HCT116 (cell line): ENCODE data around the gene PPP1R3E. TPM values are rescaled to one million over a fixed set of nuclear protein-coding genes. Genes with fewer than 3 reads are reported as not detected.
A peak's percentile ranks its signal among the peaks of the same experiment; 100 is the strongest.
"Not testable (repeated sequence)": the region's sequence is repeated elsewhere in the genome, so short reads cannot be mapped to it uniquely, and the experiment has no call there.

Source experiments
- ATAC-seq: fragments of 200-7000 bp; cut with Tn5 transposase; 2 replicates; pipeline ENCODE4 v1.9.1; 2020; ENCODE audit warnings: mild to moderate bottlenecking, moderate library complexity
- BruUV-seq: library from RNA; stranded (reverse); fragments of 400-500 nt; replicated peaks from 2 replicates; lab custom pipeline; 2021; lab: Mats Ljungman, UMichigan
- CTCF ChIA-PET: fragments of 300-600 bp; sonication (Branson Sonifier 250); formaldehyde crosslinking; loops from one replicate; lab custom pipeline; 2021; ENCODE audit warnings: antibody characterized with exemption; lab: Charles Lee
- POLR2A ChIA-PET: fragments of 300-600, 350-600 bp; sonication (Branson Sonifier 250); formaldehyde crosslinking; loops from one replicate; lab custom pipeline; 2021; ENCODE audit warnings: antibody characterized with exemption; lab: Charles Lee
- RAD21 ChIA-PET, 2 experiments: fragments of 300-600 bp; sonication (Branson Sonifier 250); formaldehyde crosslinking; loops; one replicate each; lab custom pipeline; 2023; ENCODE audit warnings: low total read pairs in 2 of 2; ENCODE audit not compliant: uncharacterized antibody in 2 of 2, unreplicated experiment in 2 of 2, low non-redundant PET in 1 of 2; lab: Charles Lee
- DNase-seq: peaks from one replicate; pipeline ENCODE4 v3.0.0-alpha.2; 2010; ENCODE audit warnings: low read depth, low spot score
- H2AFZ ChIP-seq: fragments of 200-600 bp; shearing (Covaris generic), sonication (generic); 2 replicates; pipeline ENCODE4 v1.6.1; 2017; ENCODE audit warnings: low read depth, mixed run types, mixed read lengths, antibody characterized with exemption, low read length; ENCODE audit not compliant: poor library complexity, severe bottlenecking
- H3K27ac ChIP-seq: 2 replicates; pipeline ENCODE4 v1.5.1; 2012; ENCODE audit warnings: low read depth, low read length
- H3K27me3 ChIP-seq: fragments of 200-600 bp; sonication (generic); 2 replicates; pipeline ENCODE4 v1.6.1; 2016; ENCODE audit warnings: mixed run types, low read length, mixed read lengths; ENCODE audit not compliant: insufficient read depth
- H3K36me3 ChIP-seq, 2 experiments: fragments of 200-500 bp in 1 of 2; fragments of 200-600 bp in 1 of 2; sonication (Bioruptor generic) in 1 of 2; sonication (generic) in 1 of 2; 2 replicates each; pipeline versions ENCODE4 v1.5.1 to v1.6.1; 2014 to 2016; ENCODE audit warnings: low read length in 2 of 2, inconsistent platforms in 1 of 2, mixed read lengths in 1 of 2, mixed run types in 1 of 2; ENCODE audit not compliant: insufficient read depth in 2 of 2, control insufficient read depth in 1 of 2
- H3K4me1 ChIP-seq, 2 experiments: fragments of 200-600 bp in 1 of 2; sonication (generic) in 1 of 2; 2 replicates each; pipeline versions ENCODE4 v1.5.1 to v1.6.1; 2012 to 2017; ENCODE audit warnings: low read length in 2 of 2, inconsistent platforms in 1 of 2, mild to moderate bottlenecking in 1 of 2, mixed read lengths in 1 of 2, mixed run types in 1 of 2, moderate library complexity in 1 of 2; ENCODE audit not compliant: insufficient read depth in 2 of 2, control insufficient read depth in 1 of 2
- H3K4me2 ChIP-seq: fragments of 200-600 bp; sonication (generic); 2 replicates; pipeline ENCODE4 v1.6.1; 2017; ENCODE audit warnings: mixed run types, low read length, mixed read lengths
- H3K4me3 ChIP-seq, 2 experiments: fragments of 200-600 bp in 1 of 2; sonication (generic) in 1 of 2; replicated peaks in 1 of 2; 2 replicates each; pipeline ENCODE4 v1.5.1; 2011 to 2016; ENCODE audit warnings: low read length in 2 of 2, control low read depth in 1 of 2, low read depth in 1 of 2, mild to moderate bottlenecking in 1 of 2, mixed read lengths in 1 of 2, mixed run types in 1 of 2
- H3K79me2 ChIP-seq: fragments of 200-600 bp; sonication (generic); 2 replicates; pipeline ENCODE4 v1.6.1; 2017; ENCODE audit warnings: mild to moderate bottlenecking, mixed run types, low read length, moderate library complexity, mixed read lengths; ENCODE audit not compliant: insufficient read depth
- H3K9ac ChIP-seq: fragments of 200-600 bp; sonication (generic); 2 replicates; pipeline ENCODE4 v1.6.1; 2016; ENCODE audit warnings: low read length, mixed read lengths
- H3K9me2 ChIP-seq: fragments of 200-600 bp; sonication (generic), shearing (Covaris generic); 2 replicates; pipeline ENCODE4 v1.6.1; 2017; ENCODE audit warnings: mixed run types, mild to moderate bottlenecking, moderate library complexity; ENCODE audit not compliant: insufficient read depth
- H3K9me3 ChIP-seq, 2 experiments: fragments of 200-500 bp in 1 of 2; fragments of 200-600 bp in 1 of 2; sonication (Bioruptor generic) in 1 of 2; sonication (generic) in 1 of 2; 2 replicates each; pipeline ENCODE4 v1.6.1; 2014 to 2017; ENCODE audit warnings: low read length in 2 of 2, mixed read lengths in 2 of 2, inconsistent platforms in 1 of 2, low read depth in 1 of 2, mild to moderate bottlenecking in 1 of 2, mixed run types in 1 of 2, moderate library complexity in 1 of 2; ENCODE audit not compliant: control insufficient read depth in 1 of 2, insufficient read depth in 1 of 2
- H4K20me1 ChIP-seq: fragments of 200-600 bp; sonication (generic), shearing (Covaris generic); 2 replicates; pipeline ENCODE4 v1.6.1; 2017; ENCODE audit warnings: mixed run types, mild to moderate bottlenecking, moderate library complexity; ENCODE audit not compliant: insufficient read depth
- FOSL1 ChIP-seq: IDR thresholded peaks from 2 replicates; pipeline ENCODE4 v1.6.1; 2012; ENCODE audit warnings: low read depth
- POLR2AphosphoS5 ChIP-seq: IDR thresholded peaks from 2 replicates; pipeline ENCODE4 v1.6.1; 2011; ENCODE audit warnings: mild to moderate bottlenecking, low read depth, low read length, moderate library complexity
- intact Hi-C: fragments of 100-400 bp; cut with micrococcal nuclease; formaldehyde crosslinking; loops from 2 replicates; pipeline ENCODE4 v1.10.0; 2022
- total RNA-seq: library from RNA; stranded (reverse); gene quantifications from one replicate; pipeline ENCODE4 v1.2.1, GENCODE V29; 2021; ENCODE audit not compliant: unreplicated experiment

The PPP1R3E gene
- total RNA-seq, 1 experiment from 2014 or later: 5.6 TPM

DNA sequence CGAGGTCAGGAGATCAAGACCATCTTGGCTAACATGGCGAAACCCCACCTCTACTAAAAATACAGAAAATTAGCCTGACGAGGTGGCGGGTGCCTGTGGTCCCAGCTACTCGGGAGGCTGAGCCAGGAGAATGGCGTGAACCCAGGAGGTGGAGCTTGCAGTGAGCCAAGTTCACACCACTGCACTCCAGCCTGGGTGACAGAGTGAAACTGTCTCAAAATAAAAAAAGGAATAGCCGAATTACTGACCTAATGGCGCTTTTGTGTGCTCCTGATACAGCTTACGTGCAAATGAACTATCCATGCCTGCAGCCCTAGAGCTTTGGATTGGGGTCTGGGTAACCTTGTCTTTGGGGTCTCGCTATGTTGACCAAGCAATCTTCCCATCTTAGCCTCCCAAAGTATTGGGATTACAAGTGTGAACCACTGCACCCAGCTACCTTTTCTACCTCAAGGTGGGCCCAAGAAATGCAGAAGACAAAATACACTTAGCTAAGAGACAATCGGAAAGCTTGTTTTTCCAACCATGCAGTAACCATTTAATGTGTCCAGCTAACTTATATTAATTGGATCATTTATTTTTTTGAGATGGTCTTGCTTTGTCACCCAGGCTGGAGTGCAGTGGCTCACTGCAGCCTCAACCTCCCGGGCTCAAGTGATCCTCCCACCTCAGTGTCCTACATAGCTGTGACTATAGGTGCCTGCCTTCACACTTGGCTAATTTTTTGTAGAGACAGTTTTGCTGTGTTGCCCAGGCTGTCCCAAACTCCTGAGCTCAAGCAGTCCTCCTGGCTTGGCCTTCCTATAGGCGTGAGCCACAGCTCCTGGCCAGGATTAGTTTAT is 24.1 kb upstream of the PPP1R3E start:
- no TSS peak for BruUV-seq
- Histone ChIP-seq H3K4me3 (no peak overlapping the region), H3K9me3 (no peaks in the 10 kb centered on the region), H3K4me1 (peaks cover 3 to 10% of the 10 kb centered on the region in 2 experiments; a peak in 3 of 4 replicates), H3K79me2 (peaks cover 27% of the 10 kb centered on the region), H3K4me2 (no peak overlapping the region), H4K20me1 (no peaks in the 10 kb centered on the region), H3K9ac (no peak overlapping the region), H3K27ac (no peak overlapping the region), H3K9me2 (no peaks in the 10 kb centered on the region), H3K36me3 (peaks cover 24 to 30% of the 10 kb centered on the region in 2 experiments; a peak in 3 of 4 replicates), H2AFZ (no peak overlapping the region), H3K27me3 (no peaks in the 10 kb centered on the region)
- no peak for DNase-seq
- TF ChIP-seq POLR2AphosphoS5 (peak; percentile 62), FOSL1 (no peak)
- POLR2A ChIA-PET: interaction anchor here (1.3 kb wide), 1 partner anchor 53 kb away, joined by 3 read pairs; no protein-coding TSS in a partner anchor
- CTCF ChIA-PET: interaction anchor here (0.6 to 3.0 kb wide), 8 partner anchors 17 to 231 kb away, joined by 3 to 23 read pairs (median 5); partner anchors contain the start of gene PPP1R3E
- intact Hi-C loops: loop anchor here (5.0 kb wide), 1 partner anchor 131 kb away; no protein-coding TSS in a partner anchor
- RAD21 ChIA-PET: interaction anchor here (0.7 to 1.2 kb wide), 2 partner anchors 34 to 54 kb away, joined by 3 to 8 read pairs; no protein-coding TSS in a partner anchor
- peak; percentile 28 for ATAC-seq

DNA sequence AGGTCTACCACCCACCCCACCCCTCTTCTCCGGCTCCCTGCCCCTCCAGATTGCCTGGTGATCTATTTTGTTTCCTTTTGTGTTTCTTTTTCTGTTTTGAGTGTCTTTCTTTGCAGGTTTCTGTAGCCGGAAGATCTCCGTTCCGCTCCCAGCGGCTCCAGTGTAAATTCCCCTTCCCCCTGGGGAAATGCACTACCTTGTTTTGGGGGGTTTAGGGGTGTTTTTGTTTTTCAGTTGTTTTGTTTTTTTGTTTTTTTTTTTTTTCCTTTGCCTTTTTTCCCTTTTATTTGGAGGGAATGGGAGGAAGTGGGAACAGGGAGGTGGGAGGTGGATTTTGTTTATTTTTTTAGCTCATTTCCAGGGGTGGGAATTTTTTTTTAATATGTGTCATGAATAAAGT is 23.1 kb upstream of the PPP1R3E start:
- BruUV-seq, H3K27me3 ChIP-seq, H3K9ac ChIP-seq, H3K9me3 ChIP-seq, H3K4me2 ChIP-seq, H2AFZ ChIP-seq, ATAC-seq, H3K9me2 ChIP-seq, H3K4me3 ChIP-seq, DNase-seq, H4K20me1 ChIP-seq, H3K27ac ChIP-seq: not testable (repeated sequence)
- H3K79me2 ChIP-seq: peaks cover 30% of the 10 kb centered on the region
- POLR2A ChIA-PET: interaction anchor here (1.3 kb wide), 1 partner anchor 54 kb away, joined by 3 read pairs; no protein-coding TSS in a partner anchor
- RAD21 ChIA-PET: interaction anchor here in 1 of 2 experiments (1.2 kb wide), 1 partner anchor 55 kb away, joined by 8 read pairs; no protein-coding TSS in a partner anchor
- peaks cover 24 to 30% of the 10 kb centered on the region in 2 experiments; a peak in 3 of 4 replicates for H3K36me3 ChIP-seq
- peaks cover 3 to 11% of the 10 kb centered on the region in 2 experiments; a peak in 3 of 4 replicates for H3K4me1 ChIP-seq
- intact Hi-C loops: loop anchor here (5.0 kb wide), 1 partner anchor 132 kb away; no protein-coding TSS in a partner anchor
- CTCF ChIA-PET: interaction anchor here (1.8 to 3.0 kb wide), 5 partner anchors 18 to 131 kb away, joined by 5 to 23 read pairs (median 6); partner anchors contain the start of gene PPP1R3E
